Measurements from ENCODE around the gene PSG11.
"Not testable (repeated sequence)": the region's sequence is repeated elsewhere in the genome, so short reads cannot be mapped to it uniquely, and the experiment has no call there.

Gene PSG11

DNA sequence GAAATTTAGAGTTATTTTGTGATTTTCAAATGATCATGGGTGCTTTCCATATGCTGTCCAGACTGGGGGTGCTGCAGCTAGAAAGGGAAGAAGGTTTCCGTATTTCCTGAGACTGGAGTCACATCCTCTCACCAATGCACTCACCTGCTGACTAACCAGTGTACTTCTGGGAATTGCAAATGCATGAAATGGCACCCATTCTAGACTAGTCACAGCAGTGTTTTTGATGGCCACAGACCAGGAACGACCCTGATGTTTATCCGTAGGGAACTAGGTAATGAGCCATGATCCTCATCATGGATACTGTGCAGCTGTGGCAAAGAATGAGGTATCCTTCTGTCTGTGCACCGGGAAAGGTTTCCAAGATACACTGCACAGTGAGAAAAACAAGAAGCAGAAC lies 37.1 kb downstream of the PSG11 start:
- not testable (repeated sequence) for DNase-seq (ENCODE audit: low spot score)

- DNase-seq (ENCODE audit: low spot score), result not testable (repeated sequence)
Measured at GRCh38 chr19:42988206-42988605, 38.1 kb downstream of the PSG11 start.

GRCh38 chr19:42985588-42985987 lies 40.7 kb downstream of the PSG11 start:
- no peak for DNase-seq (ENCODE audit: low spot score)

DNA sequence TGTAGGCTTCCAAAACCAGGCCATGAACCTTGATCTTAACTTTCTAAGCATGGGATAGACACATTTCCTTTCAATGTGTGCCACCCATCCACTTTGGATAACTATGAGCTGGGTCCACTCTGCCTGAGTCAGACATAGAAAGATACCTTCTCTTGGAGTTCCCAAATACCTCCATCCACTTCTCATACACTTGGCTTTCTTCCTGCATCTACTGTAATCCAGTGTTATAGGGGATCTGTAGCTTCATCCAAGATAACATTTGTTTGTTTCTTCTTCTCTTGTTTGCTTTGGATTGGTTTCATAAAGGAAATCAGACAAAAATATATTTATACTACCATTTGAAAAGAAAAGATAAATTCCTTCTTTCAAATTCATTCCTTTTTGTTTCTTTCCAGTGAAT lies 44.2 kb downstream of the PSG11 start:
- DNase-seq (ENCODE audit: low spot score), result not testable (repeated sequence)

DNA sequence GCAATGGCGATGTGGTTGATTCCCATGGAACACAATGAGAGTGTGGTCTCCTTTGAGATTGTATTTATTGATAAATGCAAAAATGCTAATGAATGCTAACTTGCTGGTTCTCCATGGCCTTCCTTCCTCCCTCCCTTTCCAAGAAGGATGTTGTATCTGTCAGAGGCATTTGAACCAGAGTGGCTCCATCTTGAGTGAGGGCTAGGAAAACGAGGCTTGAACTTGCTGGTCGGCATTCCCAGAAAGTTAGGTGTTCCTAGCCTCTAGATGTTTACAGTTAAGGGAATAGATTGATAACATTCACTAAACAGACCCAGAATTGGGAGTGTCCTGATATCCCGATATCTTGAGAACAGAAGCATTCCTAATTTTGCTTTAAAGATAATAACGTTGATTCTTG lies 54.8 kb downstream of the PSG11 start:
- DNase-seq (ENCODE audit: low spot score), result not testable (repeated sequence)

DNA sequence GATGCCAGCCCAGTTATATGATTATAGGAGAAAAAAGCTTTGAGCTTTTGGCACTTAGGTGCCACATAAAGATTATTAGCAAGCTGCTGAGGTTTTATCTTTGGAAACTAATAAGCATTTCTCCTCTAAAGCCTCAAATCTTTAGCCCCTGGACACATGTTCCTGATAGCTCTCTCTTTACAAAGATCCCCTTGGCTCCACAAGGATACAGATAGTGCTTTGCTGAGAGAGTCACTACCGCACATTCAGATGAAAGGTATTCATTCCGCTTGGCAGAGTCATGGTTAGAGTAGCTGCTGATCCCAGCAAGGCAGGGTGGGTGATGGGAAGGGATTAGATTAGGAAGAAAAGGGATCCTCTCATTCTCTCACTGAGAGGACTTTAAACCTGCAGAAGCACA lies 61.1 kb downstream of the PSG11 start:
- DNase-seq (ENCODE audit: low spot score), result no peak

GRCh38 chr19:42961119-42961518 lies 65.2 kb downstream of the PSG11 start:
- DNase-seq (ENCODE audit: low spot score), result no peak

All from ecto neural progenitor cell (in vitro differentiated cells).